Mucosa of rectum (tissue), 2 donors: ENCODE data around the gene UQCC2.

ENCODE experiments used
- H3K27ac ChIP-seq, 2 donors: one replicate each; pipeline ENCODE4 v1.7.0; 2013; ENCODE audit warnings: inconsistent platforms in 2 of 2, low read depth in 2 of 2, low read length in 2 of 2
- H3K27me3 ChIP-seq, 2 donors: one replicate each; pipeline ENCODE4 v1.7.0; 2013; ENCODE audit warnings: low read length in 2 of 2; ENCODE audit not compliant: control insufficient read depth in 2 of 2, insufficient read depth in 2 of 2
- H3K36me3 ChIP-seq, 2 donors: one replicate each; pipeline ENCODE4 v1.7.0; 2013; ENCODE audit warnings: low read length in 2 of 2; ENCODE audit not compliant: control insufficient read depth in 2 of 2, insufficient read depth in 2 of 2
- H3K4me1 ChIP-seq, 2 donors: one replicate each; pipeline ENCODE4 v1.7.0; 2013; ENCODE audit warnings: low read length in 2 of 2, mild to moderate bottlenecking in 1 of 2; ENCODE audit not compliant: control insufficient read depth in 2 of 2, insufficient read depth in 2 of 2
- H3K4me3 ChIP-seq, 2 donors: one replicate each; pipeline ENCODE4 v1.7.0; 2013; ENCODE audit warnings: low read length in 2 of 2
- H3K9ac ChIP-seq, 2 donors: one replicate each; pipeline ENCODE4 v1.7.0; 2013; ENCODE audit warnings: low read length in 2 of 2, low read depth in 1 of 2, mild to moderate bottlenecking in 1 of 2
- H3K9me3 ChIP-seq, 2 donors: one replicate each; pipeline ENCODE4 v1.7.0; 2013; ENCODE audit warnings: low read length in 2 of 2; ENCODE audit not compliant: control insufficient read depth in 2 of 2
- donor health status: healthy.
- donor health status: Normal muscosa, but diverticular disease.

Gene UQCC2

GRCh38 chr6:33668328-33668727, 43.2 kb downstream of the UQCC2 start:
- Histone ChIP-seq H3K9me3 (no peaks in the 10 kb centered on the region), H3K27ac (peak overlapping the region in 1 of 2 donors; percentile 16), H3K27me3 (no peaks in the 10 kb centered on the region), H3K9ac (no peak overlapping the region), H3K4me1 (peaks cover 0 to 3% of the 10 kb centered on the region in 2 donors), H3K36me3 (peaks cover 79 to 84% of the 10 kb centered on the region in 2 donors), H3K4me3 (no peak overlapping the region)

GRCh38 chr6:33667776-33668175, 43.7 kb downstream of the UQCC2 start:
- Histone ChIP-seq H3K27me3 (no peaks in the 10 kb centered on the region), H3K36me3 (peaks cover 79 to 81% of the 10 kb centered on the region in 2 donors), H3K4me3 (no peak overlapping the region), H3K9ac (no peak overlapping the region), H3K9me3 (no peaks in the 10 kb centered on the region), H3K27ac (no peak overlapping the region), H3K4me1 (peaks cover 0 to 3% of the 10 kb centered on the region in 2 donors)

- Histone ChIP-seq H3K27ac (no peak overlapping the region), H3K36me3 (peaks cover 75 to 84% of the 10 kb centered on the region in 2 donors), H3K27me3 (no peaks in the 10 kb centered on the region)
Observed at GRCh38 chr6:33667072-33667471, 44.4 kb downstream of the UQCC2 start.

GRCh38 chr6:33665957-33666356, 45.5 kb downstream of the UQCC2 start:
- Histone ChIP-seq H3K4me1 (peaks cover 0 to 3% of the 10 kb centered on the region in 2 donors), H3K27me3 (no peaks in the 10 kb centered on the region), H3K9me3 (no peaks in the 10 kb centered on the region), H3K27ac (no peak overlapping the region), H3K4me3 (no peak overlapping the region), H3K36me3 (peaks cover 70 to 74% of the 10 kb centered on the region in 2 donors), H3K9ac (no peak overlapping the region)

More at GRCh38 chr6:33667072-33667471, 44.4 kb downstream of the UQCC2 start:
- Histone ChIP-seq H3K9me3 (no peaks in the 10 kb centered on the region), H3K4me1 (peaks cover 0 to 3% of the 10 kb centered on the region in 2 donors), H3K9ac (no peak overlapping the region), H3K4me3 (no peak overlapping the region)

GRCh38 chr6:33664506-33665057, 46.9 kb downstream of the UQCC2 start:
- Histone ChIP-seq H3K36me3 (peaks cover 59 to 67% of the 10 kb centered on the region in 2 donors), H3K4me1 (peaks cover 0 to 3% of the 10 kb centered on the region in 2 donors), H3K4me3 (no peak overlapping the region), H3K9ac (no peak overlapping the region), H3K27me3 (no peaks in the 10 kb centered on the region), H3K9me3 (no peaks in the 10 kb centered on the region), H3K27ac (no peak overlapping the region)

- H3K36me3 ChIP-seq, result peaks cover 59 to 68% of the 10 kb centered on the region in 2 donors
Observed at GRCh38 chr6:33663727-33664449, 47.6 kb downstream of the UQCC2 start.

DNA sequence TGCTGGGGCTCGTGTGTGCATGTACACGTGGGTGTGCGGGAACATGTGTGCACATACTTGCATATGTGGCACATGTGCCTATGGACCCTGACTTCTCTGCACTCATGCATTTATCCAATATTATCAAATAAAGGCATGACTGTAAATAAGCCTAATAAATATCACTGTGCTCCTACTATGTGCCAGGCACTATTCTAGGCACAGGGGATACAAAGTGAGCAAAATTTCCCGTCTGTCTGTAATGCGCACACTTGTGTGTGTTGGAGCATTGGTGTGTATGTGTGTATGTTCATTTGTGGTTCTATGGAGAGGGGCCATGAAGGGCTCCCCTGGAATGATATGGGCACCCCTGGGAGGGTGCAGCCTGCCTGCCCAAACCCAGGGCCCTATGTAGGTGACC, 48.5 kb downstream of the UQCC2 start:
- Histone ChIP-seq H3K9ac (no peak overlapping the region), H3K4me3 (no peak overlapping the region), H3K27me3 (no peaks in the 10 kb centered on the region), H3K27ac (no peak overlapping the region), H3K9me3 (no peaks in the 10 kb centered on the region), H3K36me3 (peaks cover 59 to 68% of the 10 kb centered on the region in 2 donors), H3K4me1 (no peaks in the 10 kb centered on the region)

More at GRCh38 chr6:33663727-33664449, 47.6 kb downstream of the UQCC2 start:
- Histone ChIP-seq H3K4me3 (no peak overlapping the region), H3K4me1 (peaks cover 0 to 3% of the 10 kb centered on the region in 2 donors), H3K27ac (no peak overlapping the region), H3K27me3 (no peaks in the 10 kb centered on the region), H3K9me3 (no peaks in the 10 kb centered on the region), H3K9ac (no peak overlapping the region)

DNA sequence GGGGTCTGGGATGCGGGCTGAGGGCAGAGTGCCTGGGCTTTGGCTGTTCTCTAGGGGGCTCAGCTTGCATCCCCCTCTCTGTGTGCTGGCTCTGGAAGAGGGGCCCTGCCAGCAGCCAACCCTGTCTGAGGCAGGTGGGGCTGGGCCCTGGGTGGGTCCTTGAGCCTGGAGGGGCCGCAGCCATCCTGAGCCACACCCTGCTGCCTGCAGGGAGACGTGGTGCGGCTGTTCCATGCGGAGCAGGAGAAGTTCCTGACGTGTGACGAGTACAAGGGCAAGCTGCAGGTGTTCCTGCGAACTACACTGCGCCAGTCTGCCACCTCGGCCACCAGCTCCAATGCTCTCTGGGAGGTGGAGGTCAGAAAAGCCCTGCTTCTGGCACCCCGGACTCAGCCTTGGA, 49.2 kb downstream of the UQCC2 start:
- H3K27ac ChIP-seq, result no peak overlapping the region
- H3K27me3 ChIP-seq, result no peaks in the 10 kb centered on the region
- H3K4me3 ChIP-seq, result no peak overlapping the region
- H3K9ac ChIP-seq, result no peak overlapping the region
- peaks cover 57 to 68% of the 10 kb centered on the region in 2 donors for H3K36me3 ChIP-seq
- no peaks in the 10 kb centered on the region for H3K9me3 ChIP-seq
- H3K4me1 ChIP-seq, result no peaks in the 10 kb centered on the region

DNA sequence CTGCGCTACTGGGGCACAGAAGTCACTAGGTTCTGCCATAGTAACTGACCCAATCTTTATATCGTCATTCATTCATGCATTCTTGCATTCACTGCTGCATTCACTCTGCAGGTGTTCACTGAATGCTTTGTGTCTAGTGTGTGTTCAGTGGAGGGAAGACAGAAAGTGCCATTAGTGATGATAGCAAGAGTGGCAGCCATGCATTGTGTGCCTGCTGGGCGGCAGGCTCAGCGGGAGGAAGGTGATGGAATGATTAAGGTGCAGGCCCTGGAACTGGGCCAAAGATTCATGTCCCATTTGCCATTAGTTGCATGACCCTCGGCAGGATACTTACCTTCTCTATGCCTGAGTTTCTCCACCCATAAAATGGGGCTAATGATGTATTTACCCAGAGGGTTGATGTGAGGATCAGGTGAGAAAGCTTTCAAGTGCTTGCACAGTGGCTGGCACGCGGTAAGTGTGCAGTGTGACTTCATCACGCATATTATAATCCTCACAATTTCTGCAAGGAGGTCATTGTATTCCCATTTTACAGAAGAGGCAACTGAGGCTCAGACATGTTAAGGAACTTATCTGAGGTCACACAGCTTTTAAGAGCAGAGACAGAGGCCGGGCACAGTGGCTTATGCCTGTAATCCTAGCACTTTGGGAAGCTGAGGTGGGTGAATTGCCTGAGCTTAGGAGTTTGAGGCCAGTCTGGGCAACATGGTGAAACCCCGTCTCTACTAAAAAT, 50.2 kb downstream of the UQCC2 start:
- no peak overlapping the region for H3K4me3 ChIP-seq
- no peaks in the 10 kb centered on the region for H3K9me3 ChIP-seq
- no peaks in the 10 kb centered on the region for H3K4me1 ChIP-seq
- no peaks in the 10 kb centered on the region for H3K27me3 ChIP-seq
- H3K36me3 ChIP-seq, result peaks cover 46 to 69% of the 10 kb centered on the region in 2 donors
- H3K9ac ChIP-seq, result no peak overlapping the region
- H3K27ac ChIP-seq, result no peak overlapping the region

DNA sequence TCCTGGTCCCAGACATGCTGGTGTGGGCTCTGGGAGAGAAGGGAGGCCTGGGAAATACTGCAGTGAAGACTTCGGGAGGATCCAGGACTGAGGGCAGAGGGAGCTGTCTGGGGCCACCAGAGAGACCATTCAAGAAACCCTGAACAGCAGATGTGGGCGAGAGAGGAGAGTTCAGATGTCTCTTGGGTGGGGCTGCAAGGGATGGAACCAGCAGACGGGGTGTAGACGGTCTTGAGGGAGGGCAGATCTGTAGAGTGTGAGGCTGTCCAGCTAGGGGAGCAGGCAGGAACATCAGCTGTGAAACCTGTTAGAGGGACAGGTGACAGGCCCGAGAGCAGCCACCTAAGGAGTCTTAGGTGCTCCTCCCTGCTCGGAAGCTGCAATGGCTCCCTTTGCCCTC, 51.5 kb downstream of the UQCC2 start:
- Histone ChIP-seq H3K36me3 (peaks cover 45 to 66% of the 10 kb centered on the region in 2 donors), H3K9me3 (no peaks in the 10 kb centered on the region), H3K9ac (no peak overlapping the region), H3K27ac (no peak overlapping the region), H3K4me1 (no peaks in the 10 kb centered on the region), H3K4me3 (no peak overlapping the region), H3K27me3 (no peaks in the 10 kb centered on the region)
